HG03565 (cell line): ENCODE measurements around the gene LGALS3BP.
"Not testable (repeated sequence)": the region's sequence is repeated elsewhere in the genome, so short reads cannot be mapped to it uniquely, and the experiment has no call there.

Experiments used
- ATAC-seq: cut with Tn5 transposase; IDR thresholded peaks from one replicate; pipeline ENCODE4 v1.9.1; 2021; ENCODE audit warnings: mild to moderate bottlenecking, moderate library complexity; ENCODE audit not compliant: unreplicated experiment

LGALS3BP gene, protein sequence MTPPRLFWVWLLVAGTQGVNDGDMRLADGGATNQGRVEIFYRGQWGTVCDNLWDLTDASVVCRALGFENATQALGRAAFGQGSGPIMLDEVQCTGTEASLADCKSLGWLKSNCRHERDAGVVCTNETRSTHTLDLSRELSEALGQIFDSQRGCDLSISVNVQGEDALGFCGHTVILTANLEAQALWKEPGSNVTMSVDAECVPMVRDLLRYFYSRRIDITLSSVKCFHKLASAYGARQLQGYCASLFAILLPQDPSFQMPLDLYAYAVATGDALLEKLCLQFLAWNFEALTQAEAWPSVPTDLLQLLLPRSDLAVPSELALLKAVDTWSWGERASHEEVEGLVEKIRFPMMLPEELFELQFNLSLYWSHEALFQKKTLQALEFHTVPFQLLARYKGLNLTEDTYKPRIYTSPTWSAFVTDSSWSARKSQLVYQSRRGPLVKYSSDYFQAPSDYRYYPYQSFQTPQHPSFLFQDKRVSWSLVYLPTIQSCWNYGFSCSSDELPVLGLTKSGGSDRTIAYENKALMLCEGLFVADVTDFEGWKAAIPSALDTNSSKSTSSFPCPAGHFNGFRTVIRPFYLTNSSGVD

DNA sequence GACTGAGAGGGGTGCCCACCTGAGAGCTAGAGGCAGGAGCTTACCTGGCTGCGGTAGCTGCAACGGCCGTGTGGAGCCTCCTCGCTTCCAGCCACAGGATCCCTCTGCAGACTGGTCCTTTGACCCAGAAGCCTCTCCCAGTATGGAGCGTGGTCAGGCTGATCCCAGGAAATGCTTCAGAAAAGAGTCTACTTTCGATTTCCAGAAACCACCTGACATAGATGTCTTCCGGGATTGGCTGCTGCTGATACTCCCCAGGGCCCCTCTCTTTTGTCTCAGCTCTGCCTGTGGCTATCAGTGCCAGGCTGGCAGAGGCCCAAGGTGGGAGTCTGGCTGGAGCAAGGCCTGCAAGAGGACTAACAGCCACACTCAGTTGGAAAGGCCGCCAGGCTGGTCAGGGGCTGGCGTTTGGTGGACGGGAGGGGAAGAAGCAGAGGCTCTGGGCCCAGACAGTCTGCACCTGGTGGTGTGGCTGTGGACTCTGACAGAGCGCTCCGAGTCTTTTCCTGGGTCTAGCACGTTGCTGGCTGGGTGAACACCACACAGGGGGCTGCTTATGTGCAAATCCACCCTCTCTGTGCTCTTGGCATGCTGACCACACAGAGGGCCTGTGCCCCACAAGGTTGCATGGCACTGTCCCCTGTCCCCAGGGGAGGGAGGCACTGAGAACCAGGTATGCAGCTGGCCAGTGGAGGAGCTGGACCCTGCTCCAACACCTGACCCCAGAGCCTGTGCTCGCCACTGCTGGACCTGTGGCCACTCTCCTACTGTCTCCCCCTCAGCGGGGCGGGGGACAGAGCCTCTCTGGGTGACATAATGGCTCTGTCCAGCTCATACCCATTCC, at the start of gene LGALS3BP:
Gene LGALS3BP (minus strand): TSS at position 144 of the 844 bp plus-strand sequence. CDS start 2,732 bp downstream, outside the sequence.
- ATAC-seq = no peak

DNA sequence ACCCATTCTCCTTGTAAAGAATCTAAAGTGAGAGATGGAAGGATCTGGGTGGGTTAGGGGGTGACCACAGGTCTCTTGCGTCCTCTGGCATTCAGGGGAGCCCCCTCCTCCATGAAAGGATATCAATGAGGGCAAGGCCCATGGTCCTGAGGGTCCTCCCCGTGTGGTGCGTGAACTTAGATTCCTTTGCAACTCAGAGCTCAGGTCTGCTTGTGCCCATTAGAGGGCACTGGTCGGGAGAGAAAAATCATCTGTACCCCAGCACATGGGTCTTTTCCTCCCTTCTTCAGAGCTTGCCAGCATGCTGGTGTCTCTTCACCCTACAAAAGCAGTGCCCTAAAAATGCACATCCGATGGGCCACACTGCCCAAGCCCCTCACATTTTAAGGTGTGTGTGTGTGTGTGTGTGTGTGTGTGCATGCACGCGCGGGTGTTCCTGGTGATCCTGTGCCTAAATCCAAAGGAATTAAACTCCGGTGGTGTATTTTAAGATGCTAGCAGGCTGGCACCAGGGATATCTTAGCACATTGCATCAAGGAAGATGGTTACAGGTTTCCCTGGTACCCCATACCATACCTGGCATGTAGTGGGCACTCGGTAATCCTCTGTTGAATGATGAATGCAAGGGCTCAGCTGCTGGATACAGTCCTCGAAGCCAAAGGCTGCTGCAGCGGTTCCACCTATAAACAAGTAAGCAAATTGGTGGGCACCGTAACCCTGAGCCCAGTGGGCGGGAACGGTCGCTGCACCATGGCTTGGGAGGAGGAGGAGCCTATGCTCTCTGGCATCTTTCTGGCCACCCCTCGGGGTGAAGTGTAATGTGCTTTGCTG, 49.0 kb upstream of the LGALS3BP start:
- no peak for ATAC-seq

DNA sequence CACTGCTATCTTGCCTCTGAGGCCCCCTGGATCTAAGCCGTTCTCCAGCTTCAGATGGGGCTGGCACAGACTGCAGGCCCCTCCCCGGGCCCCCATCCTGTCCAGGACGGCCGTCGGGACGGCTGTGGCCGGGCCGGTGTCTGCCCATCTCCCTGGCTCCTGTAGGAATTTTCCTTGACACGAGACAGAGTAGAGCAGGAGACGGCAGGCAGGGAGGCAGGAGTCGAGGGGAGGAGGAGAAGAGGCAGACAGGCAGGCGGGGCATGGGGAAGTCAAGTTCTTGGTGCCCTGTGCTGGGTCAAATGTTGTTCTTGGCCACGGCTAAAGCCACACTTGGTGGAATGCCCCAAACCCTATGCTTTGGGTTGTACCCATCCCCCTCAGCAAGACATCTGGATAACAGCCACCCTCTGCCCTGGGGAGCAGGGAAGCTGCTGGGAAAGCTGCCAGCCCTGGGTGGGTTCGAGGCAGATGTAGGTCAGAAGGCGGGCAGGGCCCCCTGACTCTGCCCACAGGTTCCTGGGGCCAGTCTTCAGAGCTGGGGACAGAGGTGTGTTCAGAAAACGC, 48.3 kb upstream of the LGALS3BP start:
- no peak for ATAC-seq

DNA sequence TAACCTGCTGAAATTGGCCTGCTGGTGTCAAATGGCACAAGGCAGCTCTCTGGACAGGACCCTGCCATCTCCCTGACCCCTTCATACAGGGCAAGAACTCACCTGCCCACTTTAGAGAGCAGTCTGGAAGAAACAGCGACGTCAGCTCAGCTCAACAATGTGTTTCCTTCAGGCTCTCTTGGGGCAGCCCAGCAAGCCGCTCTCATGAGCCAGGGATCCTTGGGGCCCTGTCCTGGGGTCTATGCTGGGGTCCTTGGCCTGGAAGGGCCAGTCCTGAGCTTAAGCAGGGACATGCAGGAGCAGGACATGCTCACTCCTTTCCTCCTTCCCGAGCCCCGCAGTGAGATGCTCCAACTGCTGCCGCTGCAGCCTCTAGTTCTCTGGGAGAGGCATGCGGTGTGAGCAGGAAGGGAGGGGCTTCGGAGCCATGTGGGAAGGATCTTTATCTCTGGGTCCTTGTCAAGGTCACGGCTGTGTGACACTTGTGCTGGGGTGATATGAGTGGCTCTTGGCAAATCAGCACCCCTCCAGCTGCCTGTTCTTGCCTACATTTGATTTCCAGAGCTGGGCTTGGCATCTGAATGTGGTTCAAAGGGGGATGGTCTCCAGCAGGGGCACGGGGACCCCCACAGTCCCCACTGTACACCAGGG, 47.7 kb upstream of the LGALS3BP start:
- ATAC-seq = no peak

DNA sequence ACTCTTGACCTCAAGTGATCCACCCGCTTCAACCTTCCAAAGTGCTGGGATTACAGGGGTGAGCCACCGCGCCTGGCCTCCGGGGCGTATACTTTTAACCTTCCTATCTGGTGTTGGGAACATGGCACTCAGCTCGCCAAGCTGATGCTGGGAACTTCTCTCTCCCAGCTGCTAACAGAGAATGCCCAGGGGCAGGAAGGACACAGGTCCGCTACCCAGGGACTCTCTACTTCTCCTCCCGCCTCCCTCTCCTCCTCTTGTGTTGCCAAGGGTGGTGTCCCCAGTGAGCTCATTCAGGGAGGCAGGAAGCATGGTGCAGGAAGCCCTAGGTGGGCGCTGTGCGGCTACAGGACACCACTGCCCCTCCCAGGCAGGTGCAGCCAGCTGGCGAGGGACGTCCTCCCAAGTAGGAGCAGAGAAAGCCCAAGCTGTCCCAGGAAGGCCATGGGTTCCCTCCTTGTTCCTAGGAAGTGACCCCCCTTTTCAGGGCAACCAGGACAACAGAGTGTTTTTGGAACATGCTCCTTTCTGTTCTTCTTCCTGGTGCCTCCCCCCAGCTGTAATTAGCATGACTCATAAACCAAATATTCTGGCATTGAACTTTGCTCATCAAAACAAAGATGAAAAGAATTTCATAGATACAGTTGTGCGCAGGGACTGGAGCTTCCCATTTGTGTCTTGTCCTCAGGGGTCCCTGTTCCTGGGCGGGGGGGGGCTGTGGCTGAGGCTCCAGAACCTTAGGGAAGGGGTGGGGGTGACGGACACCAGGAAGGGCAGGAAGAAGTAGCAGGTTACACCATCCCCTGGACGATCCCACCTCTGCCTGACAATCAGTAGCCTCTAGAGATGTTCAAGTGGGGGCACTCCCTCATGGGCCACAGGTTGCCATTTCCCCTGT, 46.9 kb upstream of the LGALS3BP start:
- ATAC-seq = no peak

DNA sequence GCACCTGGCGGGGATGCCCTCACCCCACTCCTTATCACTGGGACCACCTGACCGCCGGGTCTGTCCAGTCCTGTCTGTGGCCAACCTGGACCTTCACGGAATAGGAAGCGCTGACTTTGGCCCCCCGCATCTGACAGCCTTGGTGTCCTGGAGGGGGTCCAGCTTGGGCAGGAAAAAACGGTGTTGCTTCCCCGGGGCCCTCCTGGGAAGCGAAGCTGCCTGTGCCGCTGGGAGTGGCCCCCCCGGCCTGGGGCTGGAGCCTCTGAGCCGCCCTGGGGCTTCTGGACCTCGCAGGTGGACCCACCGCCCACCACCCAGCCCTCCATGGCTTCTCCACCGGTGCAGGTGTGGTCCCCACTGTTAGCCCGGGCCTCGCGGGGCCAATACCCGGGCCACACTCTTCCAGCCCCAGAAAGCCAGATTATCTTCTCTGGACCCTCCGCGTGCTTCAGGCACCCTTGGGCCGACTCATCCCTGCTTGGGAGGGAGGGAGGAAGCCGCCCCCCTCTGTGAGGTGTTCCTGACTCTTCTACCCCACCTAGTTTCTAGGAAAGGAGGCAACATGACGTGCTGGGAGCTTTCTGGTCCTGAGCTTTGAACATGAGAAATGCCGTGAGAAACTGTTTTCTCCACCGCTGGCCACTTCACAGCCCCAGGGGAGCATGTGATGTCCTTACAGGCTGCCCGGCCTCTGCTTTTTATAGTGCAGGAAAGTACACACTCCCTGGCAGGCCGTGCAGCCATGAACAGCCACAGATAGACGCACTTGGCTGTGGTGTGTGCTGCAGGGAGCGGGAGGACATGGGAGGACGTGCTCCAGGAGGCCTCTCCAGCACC, 45.4 kb upstream of the LGALS3BP start:
- ATAC-seq = no peak

DNA sequence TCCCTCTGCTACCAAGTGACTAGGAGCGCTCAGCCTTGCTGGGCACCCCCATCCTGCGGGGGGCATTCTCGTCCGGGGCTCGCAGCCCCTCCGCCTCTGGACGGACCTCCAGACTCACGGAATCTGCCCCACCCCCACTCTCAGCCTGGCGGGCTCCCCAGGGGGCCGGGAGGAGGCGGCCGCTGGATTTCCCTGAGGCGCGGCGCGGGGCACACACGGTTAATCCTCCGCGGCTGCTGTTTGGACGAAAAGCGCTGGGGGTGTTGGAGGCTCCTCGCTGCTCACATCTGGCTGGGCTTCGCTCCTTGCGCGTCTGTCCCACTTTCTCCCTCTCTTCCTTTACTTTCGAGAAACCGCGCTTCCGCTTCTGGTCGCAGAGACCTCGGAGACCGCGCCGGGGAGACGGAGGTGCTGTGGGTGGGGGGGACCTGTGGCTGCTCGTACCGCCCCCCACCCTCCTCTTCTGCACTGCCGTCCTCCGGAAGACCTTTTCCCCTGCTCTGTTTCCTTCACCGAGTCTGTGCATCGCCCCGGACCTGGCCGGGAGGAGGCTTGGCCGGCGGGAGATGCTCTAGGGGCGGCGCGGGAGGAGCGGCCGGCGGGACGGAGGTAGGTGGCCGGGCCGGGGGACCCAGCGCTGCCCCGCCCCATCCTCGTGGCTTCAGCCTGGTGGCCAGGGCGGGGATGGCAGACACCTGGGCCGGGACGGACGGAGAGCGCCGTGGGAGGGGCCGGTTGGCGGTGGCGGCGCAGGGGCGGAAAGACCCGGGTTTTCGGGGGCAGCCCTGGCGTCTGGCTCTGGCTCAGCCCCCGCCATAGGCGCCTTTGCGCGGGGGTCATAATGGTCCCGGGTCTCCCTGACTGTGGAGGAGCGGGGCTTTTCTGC, 44.4 kb upstream of the LGALS3BP start, which contains the start of gene C1QTNF1:
Gene C1QTNF1 (plus strand): TSS at position 284 of the 886 bp plus-strand sequence. CDS start 19,800 bp downstream, outside the sequence.
- ATAC-seq = no peak

DNA sequence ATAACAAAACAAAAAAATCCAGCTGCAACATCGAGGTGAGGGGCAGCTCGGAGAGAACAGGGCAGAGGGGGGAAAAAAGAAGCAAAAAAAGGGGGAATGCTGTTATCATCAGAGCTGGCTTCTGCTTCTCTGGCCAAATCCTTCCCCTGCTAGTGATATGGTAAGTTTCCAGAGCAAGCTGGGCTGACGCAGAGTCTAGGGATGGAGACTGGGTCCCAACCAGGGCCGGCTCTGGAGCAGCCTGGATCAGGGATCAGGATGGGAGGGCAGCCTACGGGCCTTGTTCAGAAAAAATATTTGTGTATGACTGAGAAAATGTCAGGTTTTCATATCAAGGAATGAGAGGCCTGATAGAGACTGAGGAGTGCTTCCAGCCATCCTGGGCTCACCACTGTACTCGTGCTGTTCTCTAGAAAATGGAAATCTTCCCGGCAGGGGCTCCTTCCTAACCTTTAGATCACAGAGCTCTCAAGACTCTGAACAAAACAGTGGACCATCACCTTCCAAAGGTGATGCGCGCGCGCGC, 43.5 kb upstream of the LGALS3BP start:
- no peak for ATAC-seq

DNA sequence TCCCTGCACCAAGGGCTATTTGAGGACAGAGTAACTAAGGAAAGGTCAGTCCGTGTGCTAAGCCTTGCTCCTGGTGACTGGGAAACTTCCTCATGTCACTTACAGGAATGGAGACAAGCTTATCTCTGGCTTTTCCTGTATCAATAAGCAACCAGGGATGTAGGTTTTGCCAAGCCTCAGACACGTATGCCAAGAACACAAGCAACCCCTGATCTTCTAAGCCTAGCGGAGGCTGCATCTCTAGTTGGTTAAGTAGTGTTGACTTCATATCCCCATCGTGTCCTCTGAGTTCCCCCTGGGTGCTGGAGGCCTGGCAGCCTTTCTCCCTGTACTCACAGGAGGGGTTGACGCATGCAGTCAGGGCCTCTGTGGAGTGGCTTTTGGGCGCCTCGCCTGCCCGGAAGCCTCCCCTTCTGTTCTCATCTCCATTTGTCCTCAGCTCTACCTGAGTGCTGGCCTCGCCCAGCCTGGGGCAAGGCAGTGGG, 42.8 kb upstream of the LGALS3BP start:
- ATAC-seq = no peak

DNA sequence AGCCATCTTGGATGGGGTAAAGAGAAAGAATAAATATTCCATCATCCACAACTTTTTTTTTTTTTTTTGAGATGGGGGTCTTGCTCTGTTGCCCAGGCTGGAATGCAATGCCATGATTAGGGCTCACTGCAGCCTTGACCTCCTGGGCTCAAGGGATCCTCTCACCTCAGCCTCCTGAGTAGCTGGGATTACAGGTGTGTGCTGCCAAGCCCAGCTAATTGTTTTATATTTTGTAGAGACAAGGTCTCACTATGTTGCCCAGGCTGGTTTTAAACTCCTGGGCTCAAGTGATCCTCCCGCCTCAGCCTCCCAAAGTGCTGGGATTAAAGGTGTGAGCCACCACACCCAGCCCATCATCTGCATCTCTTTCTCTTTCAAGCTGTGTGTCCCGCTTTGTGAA, 42.2 kb upstream of the LGALS3BP start:
- not testable (repeated sequence) for ATAC-seq

DNA sequence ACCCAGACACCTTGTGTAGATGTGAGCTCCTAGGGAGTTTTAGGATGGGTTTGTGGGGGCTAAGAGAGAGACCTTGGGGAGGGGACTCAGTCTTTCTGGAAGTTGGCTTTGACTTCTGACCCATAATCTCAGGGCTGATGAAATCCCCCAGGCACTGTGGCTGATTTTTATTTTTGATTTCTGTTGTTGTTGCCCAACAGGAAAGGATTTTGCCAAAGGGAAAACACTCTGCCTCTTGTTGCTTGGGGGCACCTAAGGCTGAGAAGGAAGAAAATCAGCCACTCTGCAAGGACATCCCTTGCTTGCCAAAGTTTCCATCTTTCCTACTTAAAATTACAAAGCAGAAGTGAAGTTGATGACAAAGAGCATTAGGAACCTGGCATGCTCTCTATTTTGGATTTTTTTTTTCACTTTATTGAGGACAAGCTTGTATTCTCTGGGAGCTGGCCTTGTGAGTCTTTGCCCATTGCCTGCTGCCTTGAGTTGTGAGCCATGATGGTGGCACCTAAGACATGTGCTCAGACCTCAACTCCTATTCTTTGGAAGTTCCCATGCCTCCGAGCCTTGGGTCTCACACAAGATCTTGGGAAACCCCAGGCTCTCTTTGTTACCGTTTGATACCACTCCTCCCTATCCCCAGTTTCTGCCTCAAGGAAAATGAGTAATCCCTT, 41.0 kb upstream of the LGALS3BP start:
- no peak for ATAC-seq

DNA sequence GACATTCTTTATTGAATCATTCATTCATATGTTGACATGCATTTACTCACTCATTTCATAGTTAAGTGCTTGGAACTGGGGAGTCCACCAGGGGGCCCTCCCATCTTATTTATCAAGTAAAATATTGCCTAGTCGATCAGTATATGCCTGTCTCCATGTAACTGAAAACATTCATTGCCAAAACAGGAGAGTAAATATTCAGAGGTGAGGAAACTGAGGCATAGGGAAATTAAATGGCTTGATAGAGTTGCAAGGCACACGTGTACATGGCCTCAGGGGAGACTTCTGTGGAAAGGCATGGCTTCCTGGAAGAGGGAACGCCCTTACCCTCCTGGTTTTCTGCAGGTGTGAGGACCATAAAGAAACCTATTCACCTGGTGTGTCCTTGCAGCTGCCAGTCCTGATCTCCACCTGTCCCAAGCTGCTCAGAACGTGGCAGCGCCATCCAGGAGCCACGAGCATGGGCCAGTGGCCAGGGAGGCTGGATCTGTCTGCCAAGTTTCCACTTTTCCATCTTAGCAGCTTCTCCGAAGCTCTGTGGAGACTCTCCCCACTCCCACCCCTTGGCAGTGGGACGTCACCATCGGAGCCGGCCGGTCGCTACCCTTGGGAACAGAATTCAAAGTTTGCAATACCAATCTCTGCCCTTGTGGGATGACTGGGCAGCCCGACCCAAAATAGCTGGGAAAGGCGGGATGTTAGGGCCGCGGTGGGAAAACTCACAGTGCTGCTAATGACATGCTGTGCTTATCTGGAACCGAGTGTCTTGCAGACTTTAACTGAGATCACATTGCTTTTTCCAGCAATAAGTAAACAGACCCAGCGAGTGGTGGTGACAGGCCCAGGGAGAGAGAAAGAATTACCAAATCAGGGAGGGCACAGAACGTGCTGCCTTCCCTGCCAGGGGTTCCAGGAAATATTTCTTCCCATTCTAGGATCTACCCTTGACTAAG, 40.2 kb upstream of the LGALS3BP start:
- no peak for ATAC-seq

DNA sequence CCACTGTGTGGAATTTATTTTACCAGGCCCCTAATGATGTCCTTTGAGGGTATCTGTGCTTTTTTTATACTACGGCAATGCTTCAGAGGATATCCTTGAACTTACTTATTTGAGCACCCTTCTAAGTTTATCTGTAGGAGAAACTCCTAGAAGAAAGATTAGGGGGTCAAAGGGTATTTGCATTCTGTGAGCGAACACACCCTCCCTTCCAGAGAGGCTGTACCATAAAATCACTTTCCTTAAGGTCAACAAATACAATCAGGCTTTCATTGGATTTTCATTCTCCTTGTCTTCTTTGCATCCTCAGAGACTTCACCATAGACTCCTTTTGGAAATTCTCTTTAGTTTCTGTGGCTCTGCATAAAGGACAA, 39.5 kb upstream of the LGALS3BP start:
- ATAC-seq = no peak

DNA sequence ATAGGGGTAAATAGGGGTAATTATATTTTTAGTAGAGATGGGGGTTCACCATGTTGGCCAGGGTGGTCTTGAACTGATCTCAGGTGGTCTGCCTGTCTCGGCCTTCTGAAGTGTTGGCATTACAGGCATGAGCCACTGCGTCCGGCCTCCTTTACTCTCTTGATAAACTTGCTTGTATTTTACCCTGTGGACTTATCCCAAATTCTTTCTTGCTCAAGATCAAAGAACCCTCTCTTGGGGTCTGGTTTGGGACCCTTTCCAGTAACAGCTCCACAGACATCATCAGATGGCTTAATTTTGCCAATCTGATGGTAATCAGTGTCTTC, 38.6 kb upstream of the LGALS3BP start:
- ATAC-seq = no peak
